ENCODE measurements around the gene ARHGAP28.

ARHGAP28 gene

GRCh38 chr18:6961331-6961730 is 231.8 kb downstream of the ARHGAP28 start:
- DNase-seq (ENCODE audit: low spot score) = no peak

- no peak for DNase-seq (ENCODE audit: low spot score)
Measured at GRCh38 chr18:6962571-6963451, 233.3 kb downstream of the ARHGAP28 start.

- no peak for DNase-seq (ENCODE audit: low spot score)
Measured at GRCh38 chr18:6963452-6964097, 234.1 kb downstream of the ARHGAP28 start.
